ENCODE results near the gene ANKRD27. TPM values are rescaled to one million over a fixed set of nuclear protein-coding genes. Genes with fewer than 3 reads are reported as not detected.

Gene ANKRD27
- polyA plus RNA-seq, 10 donors, result 9.3 to 15.4 (median 12.0) TPM

GRCh38 chr19:32691952-32692726 is 17.2 kb upstream of the ANKRD27 start:
- peak; percentile 47 to 93 (median 79) for DNase-seq

- DNase-seq, result peak; percentile 67 to 90 (median 73)
Measured at GRCh38 chr19:32691291-32691951, 16.4 kb upstream of the ANKRD27 start, which contains the start of gene NUDT19. NUDT19 (plus strand) TSS chr19:32691821; CDS start chr19:32691961, 140 bp downstream.

- peak in 1 of 3 donors; percentile 19 for DNase-seq
Measured at GRCh38 chr19:32688311-32688710, 13.3 kb upstream of the ANKRD27 start.

- DNase-seq, result no peak
Measured at GRCh38 chr19:32687681-32688080, 12.7 kb upstream of the ANKRD27 start.

GRCh38 chr19:32686847-32687475 is 12.0 kb upstream of the ANKRD27 start:
- no peak for DNase-seq

- no peak for DNase-seq
Measured at GRCh38 chr19:32682317-32682716, 7.3 kb upstream of the ANKRD27 start.

- no peak for DNase-seq
Measured at GRCh38 chr19:32680986-32681385, 6.0 kb upstream of the ANKRD27 start.

- peak in 1 of 3 donors; percentile 27 for DNase-seq
Measured at GRCh38 chr19:32677657-32678056, 2.7 kb upstream of the ANKRD27 start.

- peak in 1 of 3 donors; percentile 13 for DNase-seq
Measured at GRCh38 chr19:32676895-32677359, 1.9 kb upstream of the ANKRD27 start.

GRCh38 chr19:32676186-32676894 is 1.4 kb upstream of the ANKRD27 start:
- DNase-seq, result peak in 1 of 3 donors; percentile 36

- DNase-seq, result peak; percentile 44 to 72 (median 63)
Measured at GRCh38 chr19:32675720-32676185, 773 bp upstream of the ANKRD27 start, which contains the start of gene RGS9BP. RGS9BP (plus strand) TSS chr19:32675848; CDS start chr19:32676264, 416 bp downstream.

GRCh38 chr19:32674153-32674930 is 638 bp downstream of the ANKRD27 start:
- DNase-seq, result peak in 1 of 3 donors; percentile 27

- no peak for DNase-seq
Measured at GRCh38 chr19:32673573-32673972, 1.4 kb downstream of the ANKRD27 start.

- no peak for DNase-seq
Measured at GRCh38 chr19:32672841-32673240, 2.1 kb downstream of the ANKRD27 start.

- no peak for DNase-seq
Measured at GRCh38 chr19:32671883-32672593, 2.9 kb downstream of the ANKRD27 start.

- no peak for DNase-seq
Measured at GRCh38 chr19:32669310-32669709, 5.7 kb downstream of the ANKRD27 start.

- DNase-seq, result no peak
Measured at GRCh38 chr19:32666084-32666483, 8.9 kb downstream of the ANKRD27 start.

GRCh38 chr19:32662186-32662585 is 12.8 kb downstream of the ANKRD27 start:
- DNase-seq, result no peak

GRCh38 chr19:32661318-32661717 is 13.7 kb downstream of the ANKRD27 start:
- DNase-seq, result no peak

GRCh38 chr19:32658527-32658926 is 16.5 kb downstream of the ANKRD27 start:
- DNase-seq, result no peak
